Ascending aorta (tissue), 2 donors: ENCODE measurements around the gene RALGAPA2. TPM values are rescaled to one million over a fixed set of nuclear protein-coding genes. Genes with fewer than 3 reads are reported as not detected.

Source experiments
- DNase-seq, 2 donors: peaks; one replicate each; pipeline ENCODE4 v3.0.0-alpha.2; 2019; ENCODE audit warnings: low spot score in 2 of 2
- H3K27ac ChIP-seq, 2 donors: fragments of 200-600 bp; sonication (generic); one replicate each; pipeline ENCODE4 v1.5.1; 2016 to 2017; ENCODE audit warnings: mild to moderate bottlenecking in 1 of 2
- H3K27me3 ChIP-seq: fragments of 200-600 bp; sonication (generic); one replicate; pipeline ENCODE4 v1.5.1; 2017
- H3K36me3 ChIP-seq, 2 donors: fragments of 200-600 bp; sonication (generic); one replicate each; pipeline ENCODE4 v1.5.1; 2016
- H3K4me1 ChIP-seq, 2 donors: fragments of 200-600 bp; sonication (generic); one replicate each; pipeline ENCODE4 v1.5.1; 2016 to 2017; ENCODE audit warnings: mild to moderate bottlenecking in 1 of 2
- H3K4me3 ChIP-seq, 2 donors: fragments of 200-600 bp; sonication (generic); one replicate each; pipeline ENCODE4 v1.5.1; 2016 to 2017; ENCODE audit warnings: mild to moderate bottlenecking in 1 of 2
- H3K9me3 ChIP-seq, 2 donors: fragments of 200-600 bp; sonication (generic); one replicate each; pipeline ENCODE4 v1.5.1; 2016
- intact Hi-C: fragments of 100-400 bp; cut with DNase I; formaldehyde crosslinking; loops from one replicate; pipeline ENCODE4 v1.15.1; 2023
- total RNA-seq: library from RNA; depleted of rRNA; stranded (reverse); fragments of >200 nt; gene quantifications from one replicate; pipeline ENCODE4 v1.1.0, GENCODE V29; 2016
- TF ChIP-seq, protein P1 (sequence below), 3 experiments: fragments of 200-600 bp in 2 of 3; fragments of 450-650 bp in 1 of 3; sonication (generic) in 2 of 3; IDR thresholded peaks; one replicate each; pipeline ENCODE4 v1.5.1; 2016 to 2019; ENCODE audit warnings: antibody characterized with exemption in 3 of 3, mild to moderate bottlenecking in 1 of 3, moderate library complexity in 1 of 3

RALGAPA2 gene
- total RNA-seq, 1 donor from 2014 or later = 68.9 TPM

DNA sequence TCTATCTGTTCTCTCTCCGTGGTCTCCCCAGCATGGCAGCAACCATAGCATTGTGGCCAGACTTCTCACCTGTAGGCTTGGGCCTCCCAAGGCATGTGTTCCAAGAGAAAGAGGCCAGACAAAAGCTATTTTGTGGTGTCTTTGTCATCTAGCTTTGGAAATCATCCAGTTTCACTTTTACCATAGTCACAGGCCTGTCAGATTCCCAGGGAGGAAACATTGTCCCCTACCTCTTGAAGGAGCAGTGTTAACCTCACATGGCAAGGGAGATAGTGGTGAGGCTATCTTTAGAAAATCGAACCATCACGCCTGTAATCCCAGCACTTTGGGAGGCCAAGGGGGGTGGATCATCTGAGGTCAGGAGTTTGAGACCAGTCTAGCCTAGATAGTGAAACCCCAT is 42.3 kb upstream of the RALGAPA2 start:
- TF ChIP-seq, protein P1, sequence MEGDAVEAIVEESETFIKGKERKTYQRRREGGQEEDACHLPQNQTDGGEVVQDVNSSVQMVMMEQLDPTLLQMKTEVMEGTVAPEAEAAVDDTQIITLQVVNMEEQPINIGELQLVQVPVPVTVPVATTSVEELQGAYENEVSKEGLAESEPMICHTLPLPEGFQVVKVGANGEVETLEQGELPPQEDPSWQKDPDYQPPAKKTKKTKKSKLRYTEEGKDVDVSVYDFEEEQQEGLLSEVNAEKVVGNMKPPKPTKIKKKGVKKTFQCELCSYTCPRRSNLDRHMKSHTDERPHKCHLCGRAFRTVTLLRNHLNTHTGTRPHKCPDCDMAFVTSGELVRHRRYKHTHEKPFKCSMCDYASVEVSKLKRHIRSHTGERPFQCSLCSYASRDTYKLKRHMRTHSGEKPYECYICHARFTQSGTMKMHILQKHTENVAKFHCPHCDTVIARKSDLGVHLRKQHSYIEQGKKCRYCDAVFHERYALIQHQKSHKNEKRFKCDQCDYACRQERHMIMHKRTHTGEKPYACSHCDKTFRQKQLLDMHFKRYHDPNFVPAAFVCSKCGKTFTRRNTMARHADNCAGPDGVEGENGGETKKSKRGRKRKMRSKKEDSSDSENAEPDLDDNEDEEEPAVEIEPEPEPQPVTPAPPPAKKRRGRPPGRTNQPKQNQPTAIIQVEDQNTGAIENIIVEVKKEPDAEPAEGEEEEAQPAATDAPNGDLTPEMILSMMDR (IDR thresholded peaks at IDR 0.05) = no peak
- DNase-seq = no peak
- intact Hi-C loops = no loop called here

DNA sequence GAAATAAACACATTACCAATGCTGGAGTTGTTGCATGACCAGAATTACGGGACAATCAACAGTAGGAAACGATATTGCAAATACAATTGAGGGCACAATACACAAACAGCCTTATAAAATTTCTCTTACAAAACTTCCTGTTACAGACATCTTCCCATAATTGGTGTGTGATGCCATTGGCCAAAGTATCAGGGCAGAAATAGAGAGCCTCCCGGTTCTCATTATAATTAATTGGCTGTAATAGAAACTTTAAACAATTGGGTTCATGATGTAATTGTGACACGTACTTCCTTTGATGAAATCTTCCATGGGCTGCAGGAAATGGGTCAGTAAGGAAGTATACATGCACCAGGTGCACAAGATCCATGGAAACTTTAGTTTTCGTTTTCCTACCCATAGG is 40.3 kb upstream of the RALGAPA2 start:
- Histone ChIP-seq H3K4me1 (no peaks in the 10 kb centered on the region), H3K36me3 (no peaks in the 10 kb centered on the region), H3K27ac (no peak overlapping the region), H3K27me3 (no peaks in the 10 kb centered on the region), H3K4me3 (no peak overlapping the region), H3K9me3 (no peaks in the 10 kb centered on the region)
- intact Hi-C loops = no loop called here
- DNase-seq = no peak
- TF ChIP-seq, protein P1 (IDR thresholded peaks at IDR 0.05) = no peak

More for the DNA sequence above, 42.3 kb upstream of the RALGAPA2 start:
- no peak overlapping the region for H3K4me3 ChIP-seq
- no peak overlapping the region for H3K27ac ChIP-seq
- no peaks in the 10 kb centered on the region for H3K27me3 ChIP-seq
- H3K36me3 ChIP-seq = no peaks in the 10 kb centered on the region
- H3K9me3 ChIP-seq = no peaks in the 10 kb centered on the region
- H3K4me1 ChIP-seq = no peaks in the 10 kb centered on the region

DNA sequence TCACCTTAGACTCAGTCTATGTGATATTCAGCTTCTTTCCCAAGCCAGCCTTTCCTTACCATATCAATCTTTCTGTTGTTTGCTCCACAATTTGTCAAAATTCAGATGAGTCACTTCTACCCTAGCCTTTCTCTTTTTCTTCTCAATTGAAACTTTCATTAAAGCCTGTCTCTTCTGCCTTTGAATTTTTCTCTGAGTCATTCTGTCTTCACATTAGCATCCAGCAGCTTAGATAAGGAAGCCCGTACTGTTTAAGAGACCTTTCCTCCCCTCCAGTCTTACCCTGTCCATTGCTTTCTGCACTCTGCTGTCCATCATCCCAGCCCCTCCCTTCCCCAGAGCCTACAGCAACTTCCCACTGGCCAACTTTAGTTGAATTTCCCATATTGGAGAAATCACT is 34.9 kb upstream of the RALGAPA2 start:
- intact Hi-C loops = no loop called here
- no peak overlapping the region for H3K27ac ChIP-seq
- DNase-seq = no peak
- TF ChIP-seq, protein P1 (IDR thresholded peaks at IDR 0.05) = no peak
- H3K27me3 ChIP-seq = no peaks in the 10 kb centered on the region
- H3K36me3 ChIP-seq = no peaks in the 10 kb centered on the region
- H3K9me3 ChIP-seq = no peaks in the 10 kb centered on the region
- H3K4me3 ChIP-seq = no peak overlapping the region
- peaks cover 0 to 10% of the 10 kb centered on the region in 2 donors for H3K4me1 ChIP-seq

DNA sequence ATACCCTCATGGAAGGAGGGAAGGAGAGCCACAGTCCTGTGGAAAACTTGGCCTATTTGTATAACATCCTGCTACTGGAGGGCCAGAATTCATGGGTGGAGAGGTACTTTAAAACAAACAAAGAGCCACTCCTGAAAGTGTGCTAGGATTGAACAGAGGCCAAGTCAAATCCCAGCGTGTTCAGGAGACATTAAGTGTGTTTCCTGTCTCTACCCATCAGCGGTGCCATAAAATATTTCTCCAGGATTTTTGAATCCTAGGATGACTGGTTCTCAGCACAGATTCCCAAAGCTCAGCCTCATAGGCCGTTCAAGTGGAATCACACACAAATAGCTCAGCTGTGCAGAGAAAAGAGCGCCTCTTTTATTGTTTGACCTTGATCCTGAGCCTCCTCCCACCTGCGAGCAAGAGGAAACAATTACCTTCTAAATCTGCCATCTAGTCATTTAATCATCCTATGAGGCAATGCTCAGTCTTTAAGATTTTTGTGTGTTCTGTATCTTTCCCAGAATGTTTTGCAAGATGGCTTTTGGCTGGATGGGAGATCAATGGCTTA is 31.8 kb upstream of the RALGAPA2 start:
- Histone ChIP-seq H3K27ac (peak overlapping the region; percentile 73 to 77), H3K27me3 (no peaks in the 10 kb centered on the region), H3K36me3 (no peaks in the 10 kb centered on the region), H3K4me3 (no peak overlapping the region), H3K9me3 (no peaks in the 10 kb centered on the region), H3K4me1 (peaks cover 0 to 10% of the 10 kb centered on the region in 2 donors)
- intact Hi-C loops = loop anchor here (5.0 kb wide), 1 partner anchor 42 kb away; no protein-coding TSS in a partner anchor
- TF ChIP-seq, protein P1 (IDR thresholded peaks at IDR 0.05) = no peak
- no peak for DNase-seq

DNA sequence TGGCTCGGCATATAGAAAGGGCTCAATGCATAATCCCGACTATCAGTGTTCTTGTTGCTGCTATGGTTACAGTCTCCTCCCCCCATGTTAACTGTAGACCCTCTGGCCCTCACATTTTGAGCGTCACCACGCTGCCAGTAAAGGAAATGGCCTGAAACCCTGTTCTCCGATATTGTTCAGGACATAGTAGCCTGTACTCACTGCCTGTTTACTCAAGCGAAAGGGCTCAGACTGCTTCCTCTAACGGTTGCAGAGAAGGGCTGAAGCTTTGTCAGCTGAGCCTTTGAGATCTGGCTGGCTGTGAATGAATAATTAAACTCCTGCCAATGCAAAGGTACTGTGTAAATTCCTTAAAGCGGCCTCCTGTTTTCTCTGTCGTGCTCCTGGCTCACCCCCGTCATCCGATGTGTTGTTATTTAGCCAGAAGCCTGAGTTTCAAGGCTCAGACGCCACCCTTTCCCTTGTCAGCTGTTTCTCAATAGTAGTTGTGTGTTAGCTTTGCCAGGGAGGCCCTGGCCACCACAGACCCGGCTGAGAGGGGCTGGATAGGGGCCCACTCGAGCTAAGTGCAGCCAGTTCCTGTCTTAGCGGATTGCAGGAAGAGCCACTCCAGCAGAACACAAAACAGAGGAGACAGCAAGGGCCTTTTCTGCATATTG is 31.2 kb upstream of the RALGAPA2 start:
- Histone ChIP-seq H3K27me3 (no peaks in the 10 kb centered on the region), H3K36me3 (no peaks in the 10 kb centered on the region), H3K4me1 (peaks cover 0 to 10% of the 10 kb centered on the region in 2 donors), H3K4me3 (peak overlapping the region in 1 of 2 donors; percentile 4), H3K9me3 (no peaks in the 10 kb centered on the region), H3K27ac (peak overlapping the region; percentile 73 to 77)
- peak in 1 of 2 donors; percentile 81 for DNase-seq
- intact Hi-C loops = loop anchor here (5.0 kb wide), 1 partner anchor 41 kb away; no protein-coding TSS in a partner anchor
- TF ChIP-seq, protein P1 (IDR thresholded peaks at IDR 0.05) = no peak
